Naive thymus-derived CD4-positive, alpha-beta T cell (primary cell): ENCODE results near the gene CFAP74. TPM values are rescaled to one million over a fixed set of nuclear protein-coding genes. Genes with fewer than 3 reads are reported as not detected.
A peak's percentile ranks its signal among the peaks of the same experiment; 100 is the strongest.

ENCODE experiments used
- ATAC-seq: fragments of 150-1000 bp; cut with Tn5 transposase; 2 replicates; pipeline ENCODE4 v1.10.0; 2021; ENCODE audit warnings: mild to moderate bottlenecking, moderate library complexity
- CTCF ChIA-PET: fragments of 350-600 bp; sonication (Branson Sonifier 250); formaldehyde crosslinking; loops from one replicate; lab custom pipeline; 2021; ENCODE audit warnings: antibody characterized with exemption; lab: Charles Lee
- POLR2A ChIA-PET: fragments of 350-600 bp; sonication (Branson Sonifier 250); formaldehyde crosslinking; loops from one replicate; lab custom pipeline; 2021; ENCODE audit warnings: antibody characterized with exemption, inconsistent platforms; lab: Charles Lee
- DNase-seq, 9 donors: peaks; one replicate each; pipeline versions ENCODE4 v3.0.0 to v3.0.0-alpha.2; 2020 to 2022; ENCODE audit warnings: mixed read lengths in 1 of 9
- H3K27ac ChIP-seq: one replicate; pipeline ENCODE4 v1.7.0; 2013; ENCODE audit warnings: mild to moderate bottlenecking, low read depth, low read length, moderate library complexity
- H3K27me3 ChIP-seq, 2 donors: one replicate each; pipeline ENCODE4 v1.7.0; 2013; ENCODE audit warnings: low read length in 2 of 2, mild to moderate bottlenecking in 2 of 2, moderate library complexity in 2 of 2; ENCODE audit not compliant: control insufficient read depth in 2 of 2, insufficient read depth in 2 of 2
- H3K36me3 ChIP-seq, 3 experiments: 1 replicate in 2 of 3; 2 replicates in 1 of 3; pipeline ENCODE4 v1.7.0; 2013; ENCODE audit warnings: low read length in 3 of 3, mild to moderate bottlenecking in 3 of 3, moderate library complexity in 1 of 3; ENCODE audit not compliant: insufficient read depth in 3 of 3, control insufficient read depth in 2 of 3
- H3K4me1 ChIP-seq, 2 donors: one replicate each; pipeline ENCODE4 v1.7.0; 2013; ENCODE audit warnings: low read length in 2 of 2, mild to moderate bottlenecking in 2 of 2, moderate library complexity in 1 of 2; ENCODE audit not compliant: control insufficient read depth in 2 of 2, insufficient read depth in 2 of 2
- H3K4me3 ChIP-seq: 2 replicates; pipeline ENCODE4 v1.7.0; 2013; ENCODE audit warnings: mild to moderate bottlenecking, low read length
- H3K9me3 ChIP-seq, 3 experiments: 1 replicate in 2 of 3; 2 replicates in 1 of 3; pipeline ENCODE4 v1.7.0; 2013; ENCODE audit warnings: low read length in 3 of 3; ENCODE audit not compliant: control insufficient read depth in 2 of 3
- H3K27ac Mint-ChIP-seq, 9 donors: one replicate each; pipeline ENCODE4 v1.8.0; 2020 to 2022; ENCODE audit warnings: mixed read lengths in 9 of 9, mild to moderate bottlenecking in 8 of 9, moderate library complexity in 5 of 9, inconsistent platforms in 2 of 9
- H3K27me3 Mint-ChIP-seq, 5 donors: one replicate each; pipeline ENCODE4 v1.8.0; 2021 to 2022; ENCODE audit warnings: mixed read lengths in 5 of 5, mild to moderate bottlenecking in 1 of 5
- H3K36me3 Mint-ChIP-seq, 5 donors: one replicate each; pipeline ENCODE4 v1.8.0; 2020 to 2022; ENCODE audit warnings: mixed read lengths in 5 of 5, mild to moderate bottlenecking in 3 of 5, inconsistent platforms in 1 of 5
- H3K4me1 Mint-ChIP-seq, 7 donors: one replicate each; pipeline ENCODE4 v1.8.0; 2020 to 2022; ENCODE audit warnings: mixed read lengths in 7 of 7, mild to moderate bottlenecking in 3 of 7, inconsistent platforms in 1 of 7
- H3K4me3 Mint-ChIP-seq, 10 donors: one replicate each; pipeline ENCODE4 v1.8.0; 2020 to 2022; ENCODE audit warnings: mild to moderate bottlenecking in 10 of 10, mixed read lengths in 10 of 10, moderate library complexity in 6 of 10, inconsistent platforms in 2 of 10
- H3K9me3 Mint-ChIP-seq, 11 donors: one replicate each; pipeline ENCODE4 v1.8.0; 2020 to 2022; ENCODE audit warnings: mixed read lengths in 11 of 11, mild to moderate bottlenecking in 4 of 11, inconsistent platforms in 1 of 11, moderate library complexity in 1 of 11
- intact Hi-C, 2 donors: fragments of 100-400 bp; cut with micrococcal nuclease; formaldehyde crosslinking; loops; one replicate each; pipeline ENCODE4 v1.15.1; 2023
- polyA plus RNA-seq, 2 donors: library from polyadenylated mRNA; unstranded; fragments of 300-500 nt; fragmentation: Illumina TruSeq; gene quantifications; one replicate each; pipeline ENCODE4 v1.2.3, GENCODE V29; 2021
- total RNA-seq, 6 experiments: library from RNA in 5 of 6; stranded (reverse) in 5 of 6; gene quantifications; 1 replicate in 5 of 6; 2 replicates in 1 of 6; pipeline ENCODE4 v1.2.3 and lab custom pipeline; 2021 to 2026

Gene CFAP74
- total and polyA plus RNA-seq, 7 experiments from 2014 or later: not detected

DNA sequence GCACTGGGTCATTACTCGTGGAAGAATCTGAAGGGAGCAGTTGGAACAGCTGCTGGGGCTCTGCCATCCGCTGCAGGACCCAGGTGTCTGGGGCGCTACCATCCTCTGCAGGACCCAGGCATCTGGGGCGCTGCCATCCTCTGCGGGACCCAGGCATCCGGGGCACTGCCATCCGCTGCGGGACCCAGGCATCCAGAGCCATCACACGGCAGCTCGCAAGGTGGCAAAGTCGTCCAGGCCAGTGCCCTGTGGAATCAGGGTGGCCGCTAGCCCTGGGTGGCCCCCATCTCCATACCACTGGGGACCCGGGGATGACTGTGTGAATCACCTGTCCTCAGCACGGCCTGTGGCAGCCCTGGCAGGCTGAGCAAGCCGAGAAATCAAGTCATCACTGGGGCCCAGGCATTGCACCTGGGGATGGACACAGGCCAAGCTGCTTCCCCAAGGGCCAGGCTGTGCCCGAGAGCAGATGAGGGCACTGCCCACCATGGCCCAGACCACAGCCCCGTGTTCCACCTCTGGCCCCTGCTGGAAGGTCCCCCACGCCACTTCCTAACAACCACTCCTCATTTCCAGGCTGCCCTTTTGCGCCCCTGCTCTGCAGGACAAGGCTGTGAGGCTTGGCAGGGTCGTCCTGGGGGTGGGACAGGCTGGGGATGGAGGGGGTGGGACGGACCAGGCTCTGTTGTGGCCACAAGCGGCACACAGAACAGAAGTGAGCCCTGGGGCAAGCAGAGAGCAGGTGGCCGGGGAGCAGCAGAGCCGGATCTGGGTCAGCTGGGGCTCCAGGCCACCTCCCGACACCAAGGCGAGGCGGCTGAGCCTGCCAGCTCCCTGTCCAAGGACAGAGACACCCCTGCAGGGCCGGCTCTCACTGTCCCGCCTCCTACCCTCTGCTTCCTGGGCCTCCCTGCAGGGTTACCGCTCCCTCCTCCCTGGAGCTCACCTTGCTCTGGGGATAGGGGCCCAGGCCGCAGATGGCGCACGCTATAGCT, 28.3 kb upstream of the CFAP74 start:
- H3K9me3 ChIP-seq: no peaks in the 10 kb centered on the region
- intact Hi-C loops: no loop called here
- no peak overlapping the region for H3K27ac ChIP-seq
- Mint-ChIP-seq H3K36me3 (no peaks in the 10 kb centered on the region), H3K27me3 (no peaks in the 10 kb centered on the region), H3K4me1 (no peaks in the 10 kb centered on the region), H3K9me3 (no peaks in the 10 kb centered on the region), H3K4me3 (no peak overlapping the region), H3K27ac (no peak overlapping the region)
- H3K4me3 ChIP-seq: no peak overlapping the region
- H3K4me1 ChIP-seq: no peaks in the 10 kb centered on the region
- ATAC-seq (no peak), DNase-seq (no peak)
- no peaks in the 10 kb centered on the region for H3K27me3 ChIP-seq
- ChIA-PET CTCF (interaction anchor here (1.6 kb wide), 1 partner anchor 13 kb away, joined by 3 read pairs; no protein-coding TSS in a partner anchor), POLR2A (no interaction called here)
- H3K36me3 ChIP-seq: no peaks in the 10 kb centered on the region

- H3K27me3 Mint-ChIP-seq: no peaks in the 10 kb centered on the region
- ATAC-seq: no peak
- H3K27ac ChIP-seq: no peak overlapping the region
- H3K27ac Mint-ChIP-seq: no peak overlapping the region
- H3K36me3 ChIP-seq: no peaks in the 10 kb centered on the region
- POLR2A ChIA-PET: no interaction called here
- H3K27me3 ChIP-seq: no peaks in the 10 kb centered on the region
- H3K4me1 Mint-ChIP-seq: peaks cover 0 to 2% (median 0%) of the 10 kb centered on the region in 7 donors
- H3K9me3 Mint-ChIP-seq: no peaks in the 10 kb centered on the region
- no peak overlapping the region for H3K4me3 Mint-ChIP-seq
- CTCF ChIA-PET: interaction anchor here (1.6 kb wide), 1 partner anchor 14 kb away, joined by 3 read pairs; no protein-coding TSS in a partner anchor
- H3K4me3 ChIP-seq: no peak overlapping the region
- intact Hi-C loops: no loop called here
- H3K9me3 ChIP-seq: no peaks in the 10 kb centered on the region
- H3K4me1 ChIP-seq: no peaks in the 10 kb centered on the region
- no peaks in the 10 kb centered on the region for H3K36me3 Mint-ChIP-seq
- DNase-seq: no peak
These were observed 26.7 kb upstream of the CFAP74 start for GRCh38 chr1:2030076-2030871.

DNA sequence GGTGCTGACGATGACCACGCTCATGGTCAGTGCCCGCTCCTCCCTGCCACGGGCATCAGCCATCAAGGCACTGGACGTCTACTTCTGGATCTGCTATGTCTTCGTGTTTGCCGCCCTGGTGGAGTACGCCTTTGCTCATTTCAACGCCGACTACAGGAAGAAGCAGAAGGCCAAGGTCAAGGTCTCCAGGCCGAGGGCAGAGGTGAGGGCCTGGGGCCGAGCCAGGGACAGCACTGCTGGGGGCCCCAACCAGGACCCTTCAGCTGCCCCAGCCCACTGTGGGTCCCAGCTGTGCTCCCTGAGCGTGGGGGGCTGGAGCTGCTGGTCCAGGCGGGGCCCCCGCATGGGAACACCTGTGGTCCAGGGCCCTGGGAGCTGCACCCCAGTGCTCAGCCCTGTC, 26.0 kb upstream of the CFAP74 start:
- ATAC-seq: no peak
- H3K27me3 Mint-ChIP-seq: no peaks in the 10 kb centered on the region

GRCh38 chr1:2028870-2029560, 25.4 kb upstream of the CFAP74 start:
- H3K36me3 ChIP-seq: no peaks in the 10 kb centered on the region
- H3K27ac ChIP-seq: no peak overlapping the region
- Mint-ChIP-seq H3K4me1 (peaks cover 0 to 2% (median 0%) of the 10 kb centered on the region in 7 donors), H3K4me3 (no peak overlapping the region), H3K27me3 (peaks cover 0 to 3% (median 1%) of the 10 kb centered on the region in 5 donors), H3K36me3 (no peaks in the 10 kb centered on the region), H3K27ac (no peak overlapping the region), H3K9me3 (no peaks in the 10 kb centered on the region)
- H3K4me3 ChIP-seq: no peak overlapping the region
- DNase-seq (no peak), ATAC-seq (no peak)
- H3K4me1 ChIP-seq: no peaks in the 10 kb centered on the region
- intact Hi-C loops: no loop called here
- H3K9me3 ChIP-seq: no peaks in the 10 kb centered on the region
- ChIA-PET POLR2A (no interaction called here), CTCF (interaction anchor here (0.6 kb wide), 1 partner anchor 160 kb away, joined by 3 read pairs; no protein-coding TSS in a partner anchor)
- no peaks in the 10 kb centered on the region for H3K27me3 ChIP-seq

More for the DNA sequence above, 26.0 kb upstream of the CFAP74 start:
- no peaks in the 10 kb centered on the region for H3K36me3 Mint-ChIP-seq
- Histone ChIP-seq H3K4me1 (no peaks in the 10 kb centered on the region), H3K9me3 (no peaks in the 10 kb centered on the region), H3K27ac (no peak overlapping the region), H3K36me3 (no peaks in the 10 kb centered on the region), H3K4me3 (no peak overlapping the region), H3K27me3 (no peaks in the 10 kb centered on the region)
- peaks cover 0 to 2% (median 0%) of the 10 kb centered on the region in 7 donors for H3K4me1 Mint-ChIP-seq
- H3K27ac Mint-ChIP-seq: no peak overlapping the region
- no peak for DNase-seq
- no peak overlapping the region for H3K4me3 Mint-ChIP-seq
- intact Hi-C loops: no loop called here
- H3K9me3 Mint-ChIP-seq: no peaks in the 10 kb centered on the region
- POLR2A ChIA-PET: no interaction called here
- CTCF ChIA-PET: no interaction called here

DNA sequence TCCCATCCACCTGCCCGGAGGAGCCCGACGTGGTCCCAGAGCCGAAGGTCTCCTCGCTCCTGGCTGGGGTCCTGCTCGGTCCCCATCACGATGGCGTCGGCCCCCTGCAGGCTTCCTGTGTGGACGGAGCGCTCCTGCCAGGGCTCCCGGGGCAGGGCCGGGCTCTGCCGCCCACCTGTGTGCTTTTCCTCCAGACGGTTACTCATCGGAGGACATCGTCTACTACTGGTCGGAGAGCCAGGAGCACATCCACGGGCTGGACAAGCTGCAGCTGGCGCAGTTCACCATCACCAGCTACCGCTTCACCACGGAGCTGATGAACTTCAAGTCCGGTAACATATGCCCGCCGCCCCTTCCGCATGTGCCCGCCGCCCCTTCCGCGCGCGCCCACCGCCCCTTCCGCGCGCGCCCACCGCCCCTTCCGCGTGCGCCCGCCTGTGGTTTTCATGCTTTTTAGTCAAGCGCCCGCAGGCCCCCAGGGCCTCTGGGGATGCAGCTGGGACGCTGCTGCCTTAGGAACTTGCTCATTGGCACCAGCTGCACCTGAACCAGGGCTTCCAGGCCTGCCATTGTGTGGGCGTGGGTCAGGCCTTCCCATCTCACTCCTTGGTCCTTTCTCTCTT, 24.5 kb upstream of the CFAP74 start:
- Mint-ChIP-seq H3K27ac (peak overlapping the region in 1 of 9 donors; percentile 41), H3K4me3 (no peak overlapping the region), H3K36me3 (no peaks in the 10 kb centered on the region), H3K9me3 (peaks cover 0 to 2% (median 0%) of the 10 kb centered on the region in 11 donors), H3K27me3 (peaks cover 0 to 12% (median 9%) of the 10 kb centered on the region in 5 donors), H3K4me1 (peaks cover 0 to 2% (median 0%) of the 10 kb centered on the region in 7 donors)
- ChIA-PET CTCF (no interaction called here), POLR2A (no interaction called here)
- Histone ChIP-seq H3K27ac (no peak overlapping the region), H3K27me3 (no peaks in the 10 kb centered on the region), H3K4me1 (no peaks in the 10 kb centered on the region), H3K4me3 (no peak overlapping the region), H3K9me3 (no peaks in the 10 kb centered on the region), H3K36me3 (no peaks in the 10 kb centered on the region)
- ATAC-seq (no peak), DNase-seq (no peak)
- intact Hi-C loops: no loop called here
